ENCODE measurements around the gene FASN.
A peak's percentile ranks its signal among the peaks of the same experiment; 100 is the strongest.

Gene FASN

GRCh38 chr17:82108496-82108945 lies 10.5 kb upstream of the FASN start:
- Histone ChIP-seq H3K4me3 (ENCODE audit: low read length, poor library complexity, severe bottlenecking) (no peak overlapping the region), H3K4me2 (ENCODE audit: low read depth, low read length, poor library complexity, severe bottlenecking) (no peak overlapping the region), H3K9me3 (ENCODE audit: insufficient read depth, low read depth, low read length) (no peaks in the 10 kb centered on the region), H3K27me3 (ENCODE audit: insufficient read depth, low read length, poor library complexity, severe bottlenecking) (no peaks in the 10 kb centered on the region), H3K36me3 (ENCODE audit: insufficient read depth, low read length) (peaks cover 25% of the 10 kb centered on the region; the same call in 1 of the 2 replicates), H2AFZ (ENCODE audit: low read length) (no peak overlapping the region), H3K9me2 (replicated peaks; ENCODE audit: low read depth, low read length) (no peaks in the 10 kb centered on the region), H3F3A (ENCODE audit: low read depth) (no peaks in the 10 kb centered on the region; the same call in 1 of the 2 replicates), H3K4me1 (ENCODE audit: insufficient read depth, low read length, poor library complexity, severe bottlenecking) (peaks cover 12% of the 10 kb centered on the region), H3K79me2 (ENCODE audit: insufficient read depth, low read length) (no peaks in the 10 kb centered on the region), H4K20me1 (ENCODE audit: insufficient read depth, low read length, poor library complexity, severe bottlenecking) (no peaks in the 10 kb centered on the region), H3K9ac (ENCODE audit: low read depth, low read length, poor library complexity, severe bottlenecking) (no peak overlapping the region)
- TF ChIP-seq EZH2phosphoT487 (IDR thresholded peaks at IDR 0.05; ENCODE audit: borderline replicate concordance) (no peak), CTCF (conservative IDR thresholded peaks at IDR 0.05; ENCODE audit: low read length) (no peak)

GRCh38 chr17:82108038-82108437 lies 10.0 kb upstream of the FASN start:
- no peaks in the 10 kb centered on the region for H3K9me3 ChIP-seq (ENCODE audit: insufficient read depth, low read depth, low read length)
- no peaks in the 10 kb centered on the region for H4K20me1 ChIP-seq (ENCODE audit: insufficient read depth, low read length, poor library complexity, severe bottlenecking)
- H3K9ac ChIP-seq (ENCODE audit: low read depth, low read length, poor library complexity, severe bottlenecking): no peak overlapping the region
- no peak overlapping the region for H2AFZ ChIP-seq (ENCODE audit: low read length)
- H3F3A ChIP-seq (ENCODE audit: low read depth): no peaks in the 10 kb centered on the region; the same call in 1 of the 2 replicates
- H3K4me1 ChIP-seq (ENCODE audit: insufficient read depth, low read length, poor library complexity, severe bottlenecking): peaks cover 12% of the 10 kb centered on the region
- peaks cover 20% of the 10 kb centered on the region; the same call in 1 of the 2 replicates for H3K36me3 ChIP-seq (ENCODE audit: insufficient read depth, low read length)
- H3K79me2 ChIP-seq (ENCODE audit: insufficient read depth, low read length): no peaks in the 10 kb centered on the region
- TF ChIP-seq EZH2phosphoT487 (IDR thresholded peaks at IDR 0.05; ENCODE audit: borderline replicate concordance) (no peak), CTCF (conservative IDR thresholded peaks at IDR 0.05; ENCODE audit: low read length) (no peak)
- H3K4me3 ChIP-seq (ENCODE audit: low read length, poor library complexity, severe bottlenecking): no peak overlapping the region
- no peak overlapping the region for H3K4me2 ChIP-seq (ENCODE audit: low read depth, low read length, poor library complexity, severe bottlenecking)
- no peaks in the 10 kb centered on the region for H3K27me3 ChIP-seq (ENCODE audit: insufficient read depth, low read length, poor library complexity, severe bottlenecking)
- no peaks in the 10 kb centered on the region for H3K9me2 ChIP-seq (replicated peaks; ENCODE audit: low read depth, low read length)

DNA sequence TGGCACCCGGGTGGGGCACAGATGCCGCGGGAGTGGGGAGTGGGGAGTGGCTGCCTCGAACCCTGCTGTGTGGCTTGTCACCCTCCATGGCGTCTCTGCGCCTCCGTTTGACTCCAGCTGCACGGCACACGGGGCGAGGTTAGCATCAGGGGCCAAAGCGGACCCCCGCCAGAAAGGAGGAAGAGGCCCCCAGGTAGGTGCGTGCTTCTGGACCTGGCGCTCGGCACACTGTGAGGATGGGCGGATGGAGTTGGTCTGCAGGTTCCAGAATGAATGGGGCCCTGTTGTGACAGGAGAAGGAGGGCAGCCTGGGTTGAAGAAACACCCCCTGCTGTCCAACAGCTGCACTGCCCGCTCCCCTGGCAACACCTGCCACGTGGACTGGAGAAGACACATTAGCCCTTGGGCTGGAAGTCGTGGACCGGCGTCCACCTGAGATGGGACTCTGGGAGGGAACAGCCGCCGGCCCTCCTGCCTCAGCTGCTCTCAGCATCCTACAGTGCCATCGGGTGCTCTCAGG lies 9.4 kb upstream of the FASN start:
- peaks cover 12% of the 10 kb centered on the region for H3K4me1 ChIP-seq (ENCODE audit: insufficient read depth, low read length, poor library complexity, severe bottlenecking)
- no peaks in the 10 kb centered on the region for H3K79me2 ChIP-seq (ENCODE audit: insufficient read depth, low read length)
- H3K9ac ChIP-seq (ENCODE audit: low read depth, low read length, poor library complexity, severe bottlenecking): no peak overlapping the region
- H3K9me3 ChIP-seq (ENCODE audit: insufficient read depth, low read depth, low read length): no peaks in the 10 kb centered on the region
- H3K36me3 ChIP-seq (ENCODE audit: insufficient read depth, low read length): peaks cover 13% of the 10 kb centered on the region; the same call in 1 of the 2 replicates
- no peak overlapping the region for H3K4me2 ChIP-seq (ENCODE audit: low read depth, low read length, poor library complexity, severe bottlenecking)
- H4K20me1 ChIP-seq (ENCODE audit: insufficient read depth, low read length, poor library complexity, severe bottlenecking): no peaks in the 10 kb centered on the region
- no peaks in the 10 kb centered on the region for H3K9me2 ChIP-seq (replicated peaks; ENCODE audit: low read depth, low read length)
- no peak overlapping the region for H3K4me3 ChIP-seq (ENCODE audit: low read length, poor library complexity, severe bottlenecking)
- no peaks in the 10 kb centered on the region; the same call in 1 of the 2 replicates for H3F3A ChIP-seq (ENCODE audit: low read depth)
- no peak overlapping the region for H2AFZ ChIP-seq (ENCODE audit: low read length)
- H3K27me3 ChIP-seq (ENCODE audit: insufficient read depth, low read length, poor library complexity, severe bottlenecking): no peaks in the 10 kb centered on the region
- TF ChIP-seq CTCF (conservative IDR thresholded peaks at IDR 0.05; ENCODE audit: low read length) (0 out of 2 replicates have a peak, but pooled peaks have one; percentile 37), EZH2phosphoT487 (IDR thresholded peaks at IDR 0.05; ENCODE audit: borderline replicate concordance) (no peak)
